A549 (cell line): Measurements from ENCODE around the gene MRPL18. TPM values are rescaled to one million over a fixed set of nuclear protein-coding genes. Genes with fewer than 3 reads are reported as not detected.
A peak's percentile ranks its signal among the peaks of the same experiment; 100 is the strongest.

Source experiments
- ATAC-seq, 2 experiments: fragments of 200-7000 bp in 1 of 2; fragments of >200 bp in 1 of 2; cut with Nextera tagmentation in 1 of 2; cut with Tn5 transposase in 1 of 2; 3 replicates each; pipeline versions ENCODE4 v1.8.0 to v1.9.1; 2018 to 2020; ENCODE audit warnings: mild to moderate bottlenecking in 1 of 2, moderate library complexity in 1 of 2
- CTCF ChIA-PET: fragments of 300-600 bp; sonication (Branson Sonifier 250); formaldehyde crosslinking; extraction: SDS; loops from one replicate; lab custom pipeline; 2021; ENCODE audit warnings: antibody characterized with exemption, inconsistent platforms; lab: Yijun Ruan, JAX
- POLR2A ChIA-PET: fragments of 350-600 bp; formaldehyde crosslinking; extraction: SDS; loops from one replicate; lab custom pipeline; 2021; ENCODE audit warnings: antibody characterized with exemption, inconsistent platforms; lab: Yijun Ruan, JAX
- DNase-seq, 2 experiments: peaks; one replicate each; pipeline versions ENCODE4 v3.0.0 to v3.0.0-alpha.2; 2011 to 2016; ENCODE audit warnings: low read depth in 1 of 2, low spot score in 1 of 2
- FAIRE-seq: peaks from 2 replicates; lab custom pipeline; 2011; peaks lifted over from hg19 to GRCh38; lab: Jason Lieb, UNC
- H3K27ac ChIP-seq, 2 experiments: fragments of >200 bp; sonication (Bioruptor Twin); formaldehyde crosslinking; 3 replicates each; pipeline ENCODE4 v1.5.1; 2016 to 2017
- H3K4me1 ChIP-seq: fragments of >200 bp; sonication (Bioruptor Twin); formaldehyde crosslinking; 3 replicates; pipeline ENCODE4 v1.6.1; 2016
- H3K4me2 ChIP-seq: fragments of >200 bp; sonication (Bioruptor Twin); formaldehyde crosslinking; 3 replicates; pipeline ENCODE4 v1.6.1; 2016
- H3K4me3 ChIP-seq: fragments of >200 bp; sonication (Bioruptor Twin); formaldehyde crosslinking; 3 replicates; pipeline ENCODE4 v1.5.1; 2016
- H3K9me3 ChIP-seq: fragments of >200 bp; sonication (Bioruptor Twin); formaldehyde crosslinking; 3 replicates; pipeline ENCODE4 v1.6.1; 2016
- BCL3 ChIP-seq: fragments of >200 bp; sonication (Bioruptor Twin); formaldehyde crosslinking; IDR thresholded peaks from 3 replicates; pipeline ENCODE4 v1.6.1; 2016
- CHD2 ChIP-seq: fragments of 150-350 bp; IDR thresholded peaks from 2 replicates; pipeline ENCODE4 v1.6.1; 2014; ENCODE audit warnings: low read length; ENCODE audit not compliant: partially characterized antibody
- E2F6 ChIP-seq: IDR thresholded peaks from 2 replicates; pipeline ENCODE4 v1.6.1; 2012; ENCODE audit warnings: low read depth, borderline replicate concordance
- EHMT2 ChIP-seq: fragments of 200-600 bp; sonication (generic); IDR thresholded peaks from 2 replicates; pipeline ENCODE4 v1.6.1; 2016; ENCODE audit warnings: antibody characterized with exemption, low read depth, mild to moderate bottlenecking, moderate library complexity
- ELK1 ChIP-seq: fragments of 150-350 bp; IDR thresholded peaks from 2 replicates; pipeline ENCODE4 v1.6.1; 2014; ENCODE audit warnings: low read depth, mild to moderate bottlenecking, low read length
- HES2 ChIP-seq: fragments of >200 bp; sonication (Bioruptor Twin); formaldehyde crosslinking; IDR thresholded peaks from 2 replicates; pipeline ENCODE4 v1.6.1; 2016
- JUN ChIP-seq, 2 experiments: fragments of >200 bp; sonication (Bioruptor Twin); formaldehyde crosslinking; IDR thresholded peaks; 2 replicates in 1 of 2; 3 replicates in 1 of 2; pipeline ENCODE4 v1.6.1; 2016 to 2017
- KDM1A ChIP-seq: fragments of 200-600 bp; sonication (generic); IDR thresholded peaks from 2 replicates; pipeline ENCODE4 v1.6.1; 2016; ENCODE audit warnings: low read depth, mild to moderate bottlenecking
- KDM5A ChIP-seq: fragments of 200-600 bp; sonication (generic); IDR thresholded peaks from 2 replicates; pipeline ENCODE4 v1.6.1; 2016; ENCODE audit warnings: antibody characterized with exemption, mild to moderate bottlenecking
- PHF8 ChIP-seq: fragments of 200-600 bp; sonication (generic); IDR thresholded peaks from 2 replicates; pipeline ENCODE4 v1.6.1; 2016; ENCODE audit warnings: low read depth, mild to moderate bottlenecking, antibody characterized with exemption, moderate library complexity, borderline replicate concordance
- POLR2A ChIP-seq: IDR thresholded peaks from 2 replicates; pipeline ENCODE4 v1.6.1; 2012; ENCODE audit warnings: mild to moderate bottlenecking, low read length
- RFX5 ChIP-seq: fragments of 450-650 bp; IDR thresholded peaks from 2 replicates; pipeline ENCODE4 v1.7.1; 2014; ENCODE audit warnings: antibody characterized with exemption, mild to moderate bottlenecking, moderate library complexity
- WGBS: methylation state at CpG from one replicate; pipeline ENCODE4 v1.1.6; 2017; ENCODE audit errors: missing lambda C conversion rate; 5-methylcytosine and 5-hydroxymethylcytosine counted together
- polyA plus RNA-seq, 4 experiments: library from polyadenylated mRNA; depleted of rRNA in 3 of 4; stranded (reverse); fragments of >200 nt; fragmentation: RNase III in 1 of 4; extraction: RNeasy Plus Mini Kit Qiagen cat#74134 plus additional on column Dnase treatment in 1 of 4; gene quantifications; 2 replicates in 3 of 4; 3 replicates in 1 of 4; pipeline ENCODE4 v1.2.3, GENCODE V29; 2011 to 2017
- TF ChIP-seq, protein P1 (sequence below): fragments of >200 bp; sonication (Bioruptor Twin); formaldehyde crosslinking; IDR thresholded peaks from 3 replicates; pipeline ENCODE4 v1.5.1; 2016

The MRPL18 gene
- polyA plus RNA-seq, 2 of the 4 experiments (the other 2 are of a cell fraction): 115 to 142 TPM

- TF ChIP-seq JUN (IDR thresholded peaks at IDR 0.05): no peak
- peak overlapping the region; percentile 87 to 94 for H3K27ac ChIP-seq
- FAIRE-seq: no peak
- peak in 1 of 2 experiments; percentile 1; a peak in 1 of 6 replicates for ATAC-seq
- H3K4me1 ChIP-seq: peaks cover 14% of the 10 kb centered on the region
- H3K9me3 ChIP-seq: no peaks in the 10 kb centered on the region
- peak overlapping the region; percentile 68; the same call in 2 of the 3 replicates for H3K4me3 ChIP-seq
- WGBS: 20% methylated on average over 3 of the region's 3 CpGs
- CTCF ChIA-PET: no interaction called here
- DNase-seq: peak in 1 of 2 experiments; percentile 16
- POLR2A ChIA-PET: interaction anchor here (2.1 kb wide), 1 partner anchor 30 kb away, joined by 13 read pairs; the partner anchor contains the start of genes MRPL18 and TCP1
- H3K4me2 ChIP-seq: peak overlapping the region; percentile 87
These were observed 29.6 kb upstream of the MRPL18 start for GRCh38 chr6:159760602-159761057.

GRCh38 chr6:159761129-159761872 is 29.0 kb upstream of the MRPL18 start:
- WGBS: 6% methylated on average over 28 of the region's 45 CpGs
- ATAC-seq (peak in 1 of 2 experiments; percentile 7; a peak in 1 of 6 replicates), FAIRE-seq (no peak), DNase-seq (no peak)
- CTCF ChIA-PET: interaction anchor here (1.0 kb wide), 2 partner anchors 10 to 40 kb away, joined by 3 to 4 read pairs; no protein-coding TSS in a partner anchor
- POLR2A ChIA-PET: interaction anchor here (1.0 to 2.1 kb wide), 5 partner anchors 9 to 34 kb away, joined by 3 to 13 read pairs (median 4); partner anchors contain the start of genes MRPL18, TCP1 and WTAP
- peaks cover 14% of the 10 kb centered on the region for H3K4me1 ChIP-seq
- TF ChIP-seq E2F6: no peak
- 0 out of 2 replicates have a peak, but pooled peaks have one; percentile 12 for TF ChIP-seq PHF8
- TF ChIP-seq BCL3: peak; percentile 26; the same call in 1 of the 3 replicates
- peak overlapping the region; percentile 68 for H3K4me3 ChIP-seq
- H3K27ac ChIP-seq: peak overlapping the region; percentile 87 to 94
- H3K9me3 ChIP-seq: no peaks in the 10 kb centered on the region
- H3K4me2 ChIP-seq: peak overlapping the region; percentile 87

DNA sequence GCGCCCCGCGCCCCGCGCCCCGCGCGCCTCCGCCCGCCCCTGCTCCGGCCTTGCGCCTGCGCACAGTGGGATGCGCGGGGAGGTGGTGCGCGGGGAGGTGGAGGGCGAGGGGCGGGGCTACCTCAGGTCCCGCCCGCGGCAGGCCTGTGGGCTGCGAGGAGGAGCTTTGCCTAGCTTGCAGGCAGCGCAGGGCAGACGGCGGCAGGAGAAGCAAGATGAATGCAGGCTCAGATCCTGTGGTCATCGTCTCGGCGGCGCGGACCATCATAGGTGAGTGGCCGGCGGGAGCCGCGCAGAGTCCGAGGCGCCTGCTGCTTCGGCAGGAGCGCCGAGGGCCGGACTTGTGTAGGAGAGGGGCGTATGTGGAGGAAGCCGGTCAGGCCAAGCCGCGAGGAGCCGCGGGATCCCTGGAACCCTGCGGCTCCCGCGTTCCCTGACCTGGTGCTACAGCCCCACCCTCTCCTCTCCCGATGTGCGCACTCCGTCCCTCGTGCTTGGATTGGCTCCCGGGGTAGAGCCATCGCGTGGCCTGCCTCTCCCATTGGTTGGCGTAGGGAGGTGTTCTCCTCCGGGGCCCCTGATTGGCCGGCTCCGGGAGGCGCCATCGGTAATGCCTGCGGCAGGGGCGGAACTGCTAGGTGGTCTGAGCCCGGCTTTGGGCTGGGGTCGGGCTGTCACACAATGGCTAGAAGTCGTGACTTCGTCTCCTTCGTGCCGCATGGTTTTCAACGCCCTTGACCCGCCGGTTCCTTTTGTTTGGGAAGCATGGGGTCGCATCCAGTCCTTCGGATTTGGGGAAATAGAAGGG is 28.2 kb upstream of the MRPL18 start, which contains the start of gene ACAT2:
ACAT2 (plus strand) TSS at position 173 of the 808 bp plus-strand sequence; CDS start at position 216, 43 bp downstream.
- DNase-seq (peak; percentile 92 to 93), FAIRE-seq (no peak), ATAC-seq (peak; percentile 97 to 98)
- H3K4me3 ChIP-seq: peak within 1 kb of the TSS; percentile 68
- WGBS: 0% methylated on average over 13 of the region's 76 CpGs
- no peaks in the 10 kb centered on the region for H3K9me3 ChIP-seq
- peak within 1 kb of the TSS; percentile 87 for H3K4me2 ChIP-seq
- CTCF ChIA-PET: interaction anchor here (1.0 kb wide), 2 partner anchors 10 to 41 kb away, joined by 3 to 4 read pairs; no protein-coding TSS in a partner anchor
- peak within 1 kb of the TSS; percentile 87 to 94 for H3K27ac ChIP-seq
- POLR2A ChIA-PET: interaction anchor here (0.6 to 2.1 kb wide), 6 partner anchors 10 to 35 kb away, joined by 3 to 13 read pairs (median 4); partner anchors contain the start of genes MRPL18, TCP1 and WTAP
- TF ChIP-seq E2F6 (0 out of 2 replicates have a peak, but pooled peaks have one; percentile 58), KDM5A (no peak), POLR2A (peak; percentile 70), HES2 (no peak), RFX5 (peak; percentile 77), JUN (IDR thresholded peaks at IDR 0.05) (peak in 1 of 2 experiments; percentile 62; a peak in 1 of 5 replicates), BCL3 (peak; percentile 30; the same call in 1 of the 3 replicates), EHMT2 (no peak), PHF8 (0 out of 2 replicates have a peak, but pooled peaks have one; percentile 21), ELK1 (no peak), KDM1A (no peak), CHD2 (no peak)
- TF ChIP-seq, protein P1, sequence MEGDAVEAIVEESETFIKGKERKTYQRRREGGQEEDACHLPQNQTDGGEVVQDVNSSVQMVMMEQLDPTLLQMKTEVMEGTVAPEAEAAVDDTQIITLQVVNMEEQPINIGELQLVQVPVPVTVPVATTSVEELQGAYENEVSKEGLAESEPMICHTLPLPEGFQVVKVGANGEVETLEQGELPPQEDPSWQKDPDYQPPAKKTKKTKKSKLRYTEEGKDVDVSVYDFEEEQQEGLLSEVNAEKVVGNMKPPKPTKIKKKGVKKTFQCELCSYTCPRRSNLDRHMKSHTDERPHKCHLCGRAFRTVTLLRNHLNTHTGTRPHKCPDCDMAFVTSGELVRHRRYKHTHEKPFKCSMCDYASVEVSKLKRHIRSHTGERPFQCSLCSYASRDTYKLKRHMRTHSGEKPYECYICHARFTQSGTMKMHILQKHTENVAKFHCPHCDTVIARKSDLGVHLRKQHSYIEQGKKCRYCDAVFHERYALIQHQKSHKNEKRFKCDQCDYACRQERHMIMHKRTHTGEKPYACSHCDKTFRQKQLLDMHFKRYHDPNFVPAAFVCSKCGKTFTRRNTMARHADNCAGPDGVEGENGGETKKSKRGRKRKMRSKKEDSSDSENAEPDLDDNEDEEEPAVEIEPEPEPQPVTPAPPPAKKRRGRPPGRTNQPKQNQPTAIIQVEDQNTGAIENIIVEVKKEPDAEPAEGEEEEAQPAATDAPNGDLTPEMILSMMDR: no peak
- peaks cover 14% of the 10 kb centered on the region for H3K4me1 ChIP-seq
